HG03159 (cell line): ENCODE data around the gene TBC1D2.

Source experiments
- ATAC-seq: cut with Tn5 transposase; IDR thresholded peaks from one replicate; pipeline ENCODE4 v1.9.1; 2021; ENCODE audit warnings: mild to moderate bottlenecking, moderate library complexity; ENCODE audit not compliant: unreplicated experiment

Gene TBC1D2

DNA sequence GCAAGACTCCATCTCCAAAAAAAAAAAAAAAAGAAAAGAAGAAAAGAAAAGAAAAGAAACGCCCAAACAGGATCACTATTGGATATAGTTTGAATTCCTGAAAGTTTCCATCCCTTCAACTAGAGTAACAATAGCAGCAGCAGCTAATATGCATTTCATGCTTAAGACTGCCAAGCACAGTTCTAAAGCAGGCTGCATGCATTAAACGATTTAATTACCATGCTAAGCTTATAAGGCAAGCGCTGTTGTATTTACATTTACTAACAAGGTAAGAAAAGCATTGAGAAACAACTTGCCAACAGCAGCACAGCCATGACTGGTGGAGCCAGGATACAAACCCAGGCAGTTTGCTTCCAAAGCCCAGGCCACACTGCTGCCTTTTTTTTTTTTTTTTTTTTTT, 13.0 kb downstream of the TBC1D2 start:
- no peak for ATAC-seq

DNA sequence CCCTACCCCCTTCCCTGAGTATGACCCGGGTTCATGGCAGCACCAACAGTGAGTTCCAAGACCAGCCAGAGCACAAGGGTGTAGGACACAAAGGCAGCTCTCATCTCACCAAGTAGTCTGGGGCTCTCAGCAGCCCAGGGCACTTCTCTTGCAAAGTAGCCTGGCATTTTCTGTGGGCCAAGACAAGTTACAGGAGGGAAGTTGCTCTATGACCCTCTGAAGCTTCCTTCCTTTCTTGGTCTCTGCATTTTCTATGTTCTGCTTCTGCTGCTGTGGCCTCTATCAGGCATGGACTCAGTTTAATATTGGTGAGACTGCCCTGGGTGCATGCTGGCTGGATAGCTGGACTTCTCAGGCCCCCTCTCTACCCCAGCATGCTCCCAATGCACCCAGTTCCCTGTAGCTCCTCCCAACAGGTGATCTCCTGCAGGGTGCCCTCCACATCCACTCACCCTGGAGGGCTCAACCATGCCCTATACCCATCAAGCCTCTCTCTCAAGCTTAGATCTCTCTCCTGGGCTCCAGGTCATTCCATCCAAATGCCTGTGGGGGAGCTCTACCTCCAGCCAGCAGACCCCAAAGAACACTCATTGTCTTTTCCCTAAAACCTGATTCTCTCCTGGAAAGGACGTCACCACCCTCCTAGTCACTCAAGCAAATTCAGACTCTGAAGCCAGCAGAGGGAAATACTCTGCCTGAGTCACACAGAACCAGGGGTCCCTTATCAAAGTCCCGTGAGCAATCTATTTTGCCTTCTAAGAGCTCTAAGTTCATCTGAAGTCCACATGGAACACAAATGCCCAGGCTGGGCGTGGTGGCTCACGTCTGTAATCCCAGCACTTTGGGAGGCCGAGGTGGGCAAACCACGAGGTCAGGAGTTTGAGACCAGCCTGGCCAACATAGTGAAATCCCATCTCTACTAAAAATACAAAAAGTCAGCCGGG, 13.8 kb downstream of the TBC1D2 start:
- ATAC-seq = no peak

DNA sequence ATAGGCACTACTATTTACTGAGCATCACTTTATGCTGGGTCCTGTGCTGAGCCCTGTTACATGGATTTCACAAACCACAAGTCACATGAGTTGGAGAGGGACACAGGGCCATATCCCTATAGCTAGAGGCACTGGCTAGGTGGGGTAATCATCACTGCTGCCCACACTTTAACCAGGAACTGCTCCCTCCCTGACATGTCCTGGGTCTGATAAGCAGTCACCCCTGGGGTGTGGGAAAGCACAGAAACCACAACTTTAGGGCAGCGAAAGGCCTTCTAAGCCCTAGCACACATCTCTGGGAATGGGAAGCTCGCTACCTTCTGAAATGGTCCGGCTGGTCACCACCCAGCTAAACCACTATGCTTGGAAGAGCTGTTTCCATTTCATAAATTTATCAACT, 15.0 kb downstream of the TBC1D2 start:
- no peak for ATAC-seq

DNA sequence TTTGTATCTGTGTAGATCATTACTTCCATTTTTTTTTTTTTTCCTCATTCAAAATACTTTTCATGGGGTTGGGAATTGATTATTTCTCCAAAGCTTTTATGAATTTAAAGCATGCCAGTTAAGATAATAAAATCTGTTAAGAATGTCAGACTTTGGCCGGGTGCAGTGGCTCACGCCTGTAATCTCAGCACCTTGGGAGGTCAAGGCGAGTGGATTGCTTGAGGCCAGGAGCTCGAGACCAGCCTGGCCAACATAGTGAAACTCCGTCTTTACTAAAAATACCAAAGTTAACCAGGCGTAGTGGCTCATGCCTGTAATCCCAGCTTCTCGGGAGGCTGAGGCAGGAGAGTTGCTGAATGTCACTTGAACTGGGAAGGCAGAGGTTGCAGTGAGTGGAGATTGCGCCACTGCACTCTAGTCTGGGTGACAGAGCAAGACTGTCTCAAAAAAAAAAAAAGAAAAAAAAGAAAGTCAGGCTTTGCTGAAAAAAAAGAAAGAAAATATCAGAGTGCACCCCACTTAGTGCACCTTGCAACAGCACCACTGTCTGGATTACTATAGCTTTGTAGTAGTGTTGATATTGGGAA, 18.5 kb downstream of the TBC1D2 start:
- ATAC-seq = no peak

DNA sequence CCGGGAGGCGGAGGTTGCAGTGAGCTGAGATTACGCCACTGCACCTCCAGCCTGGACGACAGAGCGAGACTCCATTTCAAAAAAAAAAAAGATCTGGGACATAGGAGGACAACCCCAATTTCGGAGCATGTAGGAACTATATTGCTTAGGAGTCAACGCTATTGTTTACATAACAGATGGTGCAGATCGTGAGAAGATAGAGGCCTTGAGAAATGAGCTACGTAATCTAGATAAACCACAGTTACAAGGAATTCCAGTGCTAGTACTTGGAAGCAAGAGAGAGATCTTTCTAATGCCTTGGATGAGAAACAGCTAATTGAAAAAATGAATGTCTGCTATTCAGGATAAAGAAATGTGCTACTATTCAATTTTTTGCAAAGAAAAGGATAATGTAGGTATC, 20.3 kb downstream of the TBC1D2 start:
- no peak for ATAC-seq

DNA sequence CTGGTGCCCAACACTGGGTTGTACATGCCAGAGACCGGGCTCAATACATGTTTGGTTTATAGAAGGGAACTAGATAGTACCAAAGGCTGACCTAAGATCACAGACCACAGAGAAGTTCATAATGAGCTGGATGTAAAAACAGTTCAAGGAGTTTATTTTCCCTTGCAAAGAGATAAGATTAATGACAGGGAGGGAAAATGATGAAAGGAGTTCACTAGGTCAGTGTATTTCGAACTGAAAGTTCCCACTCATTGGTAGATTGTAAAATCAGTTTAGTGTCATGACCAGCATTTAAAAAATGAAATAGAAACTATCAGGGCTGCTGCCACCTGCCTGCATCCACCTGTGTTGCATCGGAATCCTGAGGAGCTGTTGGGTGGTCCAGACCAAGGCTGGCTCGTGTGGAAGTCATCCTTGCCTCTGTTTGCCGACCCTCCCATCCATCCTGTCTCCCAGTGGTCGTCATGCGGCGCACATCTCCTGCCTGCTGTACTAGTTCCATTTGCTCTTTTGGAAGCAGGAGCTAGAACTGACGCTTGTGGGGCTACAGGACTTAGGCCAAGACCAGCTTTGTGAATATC, 21.1 kb downstream of the TBC1D2 start:
- no peak for ATAC-seq

DNA sequence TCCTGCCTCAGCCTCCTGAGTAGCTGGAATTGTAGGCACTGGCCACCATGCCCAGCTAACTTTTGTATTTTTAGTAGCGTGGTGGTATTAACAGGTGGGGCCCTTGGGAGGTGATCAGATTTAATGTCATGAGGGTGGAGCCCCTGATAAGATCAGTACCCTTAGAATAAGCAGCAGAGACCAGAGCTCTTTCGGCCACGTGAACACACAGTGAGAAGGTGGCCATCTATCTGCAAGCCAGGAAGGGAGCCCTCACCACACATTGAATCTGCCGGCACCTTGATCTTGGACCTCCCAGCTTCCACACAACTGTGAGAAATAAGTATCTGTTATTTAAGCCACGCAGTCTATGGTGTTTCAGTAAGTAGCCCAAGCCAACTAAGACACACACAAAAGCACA, 22.5 kb downstream of the TBC1D2 start:
- ATAC-seq = no peak

DNA sequence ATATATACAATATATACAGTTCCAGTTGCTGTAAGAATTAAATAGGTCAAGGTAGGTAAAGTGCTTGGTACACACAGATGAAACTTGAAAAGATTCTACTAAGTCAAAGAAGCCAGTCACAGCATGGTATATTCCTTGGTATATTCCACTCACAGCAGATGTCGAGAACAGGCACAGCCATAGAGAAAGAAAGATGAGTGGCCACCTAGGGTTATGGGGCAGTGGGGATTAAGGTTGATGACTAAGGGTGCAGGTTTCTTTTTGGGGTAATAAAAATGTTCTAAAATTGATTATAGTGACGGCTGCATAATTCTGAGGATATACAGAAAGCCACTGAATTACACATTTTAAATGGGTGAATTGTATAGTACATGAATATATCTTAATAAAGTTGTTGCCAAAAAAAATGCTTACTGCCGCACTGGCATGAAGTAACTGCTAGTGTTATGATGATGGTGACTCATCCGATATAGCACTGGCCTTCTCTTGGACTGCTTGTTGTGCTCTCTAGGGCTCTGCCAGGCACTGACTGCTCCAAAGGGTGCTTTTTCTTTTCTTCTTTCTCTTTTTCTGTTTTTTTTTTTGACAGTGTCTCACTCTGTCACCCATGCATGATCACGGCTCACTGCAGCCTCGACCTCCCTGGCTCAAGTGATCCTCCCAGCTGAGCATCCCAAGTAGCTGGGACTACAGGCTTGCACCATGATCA, 23.5 kb downstream of the TBC1D2 start:
- no peak for ATAC-seq

DNA sequence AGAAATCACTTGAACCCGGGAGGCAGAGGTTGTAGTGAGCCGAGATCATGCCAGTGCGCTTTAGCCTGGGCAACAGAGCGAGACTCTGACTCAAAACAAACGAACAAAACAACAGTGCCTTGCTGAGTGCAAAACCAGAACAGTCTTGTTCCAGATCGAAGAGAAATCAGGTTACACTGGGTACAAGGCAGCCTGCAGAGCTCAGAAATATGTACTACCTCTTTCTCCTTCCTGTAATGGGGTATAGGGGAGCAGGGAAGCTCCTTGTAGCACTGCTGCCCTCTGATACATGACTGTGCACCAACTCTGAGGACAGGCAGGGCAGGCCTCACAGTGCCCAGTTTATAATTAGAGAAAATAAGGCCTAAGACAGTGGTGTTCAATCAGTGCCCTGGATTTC, 24.7 kb downstream of the TBC1D2 start:
- ATAC-seq = no peak

DNA sequence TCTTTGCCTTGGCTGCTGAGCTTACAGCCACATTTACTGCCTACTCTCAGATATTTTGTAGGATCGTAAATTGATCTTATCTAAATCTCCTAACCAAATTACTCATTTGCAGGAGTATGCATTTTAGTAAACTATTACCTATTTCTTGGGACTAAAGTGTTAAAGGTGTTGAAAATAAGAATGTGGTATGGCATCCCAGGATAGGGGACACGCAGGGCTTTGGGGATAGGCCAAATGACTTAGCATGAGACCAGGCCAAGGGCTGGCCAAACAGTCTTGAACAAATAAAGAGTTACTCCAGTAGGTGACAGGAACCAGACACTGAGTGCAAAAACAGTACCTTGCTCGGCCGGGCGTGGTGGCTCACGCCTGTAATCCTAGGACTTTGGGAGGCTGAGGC, 25.1 kb downstream of the TBC1D2 start:
- ATAC-seq = no peak

DNA sequence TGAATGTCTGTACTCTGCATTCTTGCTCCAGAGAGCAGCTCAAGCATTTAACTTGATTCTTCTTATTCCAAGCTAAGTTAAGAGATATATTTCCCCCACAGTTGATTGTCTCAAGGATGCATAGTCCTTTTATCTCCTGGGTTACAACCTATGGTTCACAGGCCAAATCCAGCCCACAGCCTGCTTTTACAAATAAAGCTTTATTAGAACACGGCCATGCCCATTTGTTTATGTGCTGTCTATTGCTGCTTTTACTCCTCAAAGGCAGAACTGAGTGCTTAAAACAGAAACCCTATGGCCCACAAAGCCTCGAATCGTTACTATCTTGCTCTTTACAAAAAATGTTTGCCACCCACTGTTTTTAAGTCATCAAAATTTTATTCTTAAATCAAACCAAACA, 25.8 kb downstream of the TBC1D2 start:
- ATAC-seq = no peak

DNA sequence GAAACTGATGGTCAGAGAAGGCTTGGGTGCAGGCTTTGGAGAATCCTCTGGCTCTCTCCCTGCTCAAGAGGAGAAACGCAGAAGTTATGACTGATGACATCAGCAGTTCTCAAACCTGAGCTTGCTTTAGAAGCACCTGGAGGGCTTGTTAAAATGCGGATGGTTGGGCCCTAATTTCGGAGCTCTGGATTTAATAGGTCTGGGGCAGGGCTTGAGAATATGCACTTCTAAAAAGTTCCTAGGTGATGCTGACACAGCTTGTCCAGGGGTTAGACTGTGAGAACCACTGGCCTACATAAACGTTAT, 26.4 kb downstream of the TBC1D2 start:
- no peak for ATAC-seq

DNA sequence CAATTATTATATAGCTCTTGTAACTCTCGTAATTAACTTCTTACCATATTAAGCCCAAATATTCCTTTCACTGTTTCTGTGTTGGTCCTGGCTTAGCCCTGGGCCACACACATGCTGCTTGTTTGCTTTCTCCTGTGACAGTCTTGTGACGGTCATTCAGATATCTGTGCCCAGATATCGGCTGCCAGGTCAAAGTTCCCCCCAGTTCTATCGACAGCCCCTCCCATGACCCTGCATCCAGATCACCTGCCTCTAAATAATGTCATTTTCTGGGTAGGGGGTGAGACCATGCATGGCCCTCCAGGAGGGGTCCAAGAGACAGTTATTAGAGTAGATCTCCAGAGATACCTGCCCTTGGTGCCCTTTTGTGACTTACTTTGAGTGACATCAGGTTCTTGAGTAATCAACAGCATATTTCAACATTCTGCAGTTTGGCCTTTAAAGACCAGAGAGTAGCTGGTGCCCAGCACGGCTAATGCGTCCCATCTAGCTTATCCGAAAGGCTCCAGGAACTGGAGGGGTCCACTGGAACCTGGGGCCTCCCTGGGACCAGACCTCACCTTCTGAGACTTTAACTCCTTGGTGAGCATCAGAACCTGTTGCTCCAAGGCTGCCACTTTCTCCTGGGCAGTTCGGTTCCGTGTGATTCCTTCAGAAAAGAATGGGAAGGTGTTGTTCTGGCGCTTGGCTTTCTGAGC, 26.9 kb downstream of the TBC1D2 start:
- no peak for ATAC-seq

DNA sequence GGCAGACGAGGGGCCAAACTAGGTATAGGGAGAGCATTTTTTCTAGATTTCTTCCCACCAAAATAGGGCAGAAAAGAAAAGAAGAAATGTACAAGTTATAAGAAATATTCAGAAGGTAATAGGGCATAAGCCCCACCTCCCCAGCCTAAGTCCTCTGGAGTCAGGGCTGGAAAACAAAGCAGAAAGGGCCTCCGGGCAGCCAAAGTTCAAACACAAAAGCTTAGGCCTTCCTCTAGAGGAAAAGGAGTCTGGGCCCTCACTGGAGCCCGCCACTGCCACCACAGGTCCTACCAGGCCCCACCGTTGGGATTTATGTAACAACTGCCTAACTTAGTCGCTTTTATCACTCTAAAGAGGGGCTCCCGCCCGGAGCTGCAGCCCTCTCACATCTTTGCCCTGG, 27.6 kb downstream of the TBC1D2 start:
- ATAC-seq = no peak

DNA sequence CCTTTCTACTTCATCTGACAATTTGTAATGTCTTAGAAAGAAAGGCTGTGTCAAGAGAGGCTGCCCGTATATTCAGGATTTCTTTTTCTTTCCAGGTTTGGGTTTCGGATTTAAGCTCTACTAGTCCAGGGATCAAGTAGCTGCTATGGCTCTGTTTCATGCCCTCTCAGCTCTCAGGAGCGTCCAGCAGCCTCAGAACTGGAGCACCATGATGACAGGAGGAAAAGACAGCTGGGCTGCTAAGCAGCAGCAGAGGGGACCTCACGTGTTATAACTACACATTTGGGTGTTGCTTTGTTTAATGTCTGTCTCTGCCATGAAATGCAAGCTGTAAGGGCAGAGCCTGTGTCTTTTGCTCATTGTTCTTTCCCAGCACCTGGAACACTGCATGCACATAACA, 28.5 kb downstream of the TBC1D2 start:
- ATAC-seq = no peak

DNA sequence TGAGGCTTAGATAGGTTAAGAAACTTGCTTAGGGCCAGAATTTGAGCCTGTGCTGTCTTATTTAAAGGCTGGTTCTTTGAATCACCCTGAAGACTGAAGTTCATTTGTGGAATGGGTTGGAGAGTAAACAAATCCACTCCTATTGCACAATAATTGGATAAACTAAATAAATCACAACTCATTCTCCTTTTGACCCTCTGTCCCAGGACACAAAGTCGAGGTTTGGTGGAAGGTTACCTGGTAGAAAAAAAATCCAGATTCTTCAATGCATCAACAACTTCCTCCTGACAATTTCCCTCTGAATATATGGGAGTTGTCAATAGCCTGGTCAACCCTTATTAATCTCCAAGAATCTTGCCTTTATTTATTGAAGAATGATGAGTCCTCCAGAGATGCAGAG, 28.9 kb downstream of the TBC1D2 start:
- no peak for ATAC-seq

DNA sequence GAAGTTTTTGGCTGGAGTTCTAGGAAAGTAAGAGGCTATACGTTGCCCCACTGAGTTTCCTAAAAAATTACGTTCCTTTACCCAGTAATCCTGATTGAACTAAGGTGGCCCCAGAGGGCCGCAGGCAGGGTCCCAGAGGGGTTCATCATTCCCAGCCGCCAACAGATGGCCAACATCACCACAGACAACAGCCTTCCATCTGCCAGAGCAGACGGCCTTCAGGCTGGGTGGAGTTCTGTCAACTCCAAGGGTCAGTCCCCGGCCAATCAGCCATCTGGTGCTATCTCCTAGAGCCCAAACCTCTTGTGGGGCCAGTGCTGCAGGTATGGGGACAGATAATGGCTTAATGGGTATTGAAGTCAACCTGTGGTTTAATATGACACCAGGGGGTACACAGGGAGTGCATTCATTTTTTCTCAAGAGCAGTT, 30.4 kb downstream of the TBC1D2 start:
- no peak for ATAC-seq

DNA sequence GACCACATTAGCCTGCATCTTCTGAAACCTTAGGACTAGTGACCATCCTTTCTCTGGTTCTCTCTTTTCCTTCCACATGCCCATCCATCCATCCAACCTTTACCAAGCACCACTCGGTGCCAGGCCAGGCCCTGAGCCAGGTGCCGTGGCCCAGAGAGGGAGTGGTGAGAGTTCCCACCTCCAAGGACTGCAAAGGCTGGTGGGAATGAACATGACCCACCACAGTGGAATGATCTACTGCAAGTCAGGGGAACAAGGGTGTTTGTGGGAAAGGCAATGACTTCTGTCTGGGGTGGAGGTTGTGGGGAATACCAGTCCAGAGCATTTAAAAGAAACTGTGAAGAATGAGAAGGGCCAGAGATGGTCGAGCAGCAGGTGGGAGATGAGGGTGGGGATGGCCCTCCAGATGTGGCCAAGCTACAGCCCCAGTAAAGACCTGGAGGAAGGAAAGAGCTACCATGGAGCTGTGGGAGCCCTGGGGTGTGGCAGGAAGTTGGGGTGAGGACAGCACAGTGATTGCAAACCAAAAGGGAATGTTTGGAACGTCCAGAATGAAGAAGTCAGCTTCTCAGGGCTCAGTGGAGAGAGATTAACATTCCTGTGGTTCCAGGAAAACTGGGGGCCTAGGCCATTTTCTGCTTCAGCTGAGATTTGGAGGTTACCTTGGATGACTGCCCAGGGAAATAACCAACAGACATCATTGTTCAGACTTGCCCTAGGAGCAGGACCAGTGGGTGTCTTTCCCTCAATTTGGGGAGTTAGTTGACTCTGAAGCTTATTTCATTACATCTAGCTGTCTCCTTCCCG, 32.4 kb downstream of the TBC1D2 start:
- ATAC-seq = no peak

DNA sequence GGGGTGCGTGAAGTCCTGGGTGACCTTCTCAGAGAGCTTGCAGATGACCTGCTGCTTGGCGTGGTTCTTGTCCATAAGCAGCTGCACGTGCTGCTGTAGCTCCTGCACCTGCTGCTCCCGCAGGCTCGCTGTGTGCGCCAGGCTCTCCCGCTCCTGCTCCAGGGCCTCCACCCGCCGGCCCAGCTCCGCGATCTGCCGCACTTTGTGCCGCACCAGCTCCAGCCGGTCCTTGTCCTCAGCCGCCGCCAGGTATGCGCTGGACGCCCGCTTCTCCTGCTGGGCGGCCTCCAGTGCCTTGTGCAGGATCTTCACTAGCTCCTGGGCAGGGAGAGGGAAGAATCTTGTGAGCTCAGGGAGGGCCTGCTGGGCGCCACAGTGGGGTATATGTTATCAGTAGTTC, 34.5 kb downstream of the TBC1D2 start:
- ATAC-seq = no peak

DNA sequence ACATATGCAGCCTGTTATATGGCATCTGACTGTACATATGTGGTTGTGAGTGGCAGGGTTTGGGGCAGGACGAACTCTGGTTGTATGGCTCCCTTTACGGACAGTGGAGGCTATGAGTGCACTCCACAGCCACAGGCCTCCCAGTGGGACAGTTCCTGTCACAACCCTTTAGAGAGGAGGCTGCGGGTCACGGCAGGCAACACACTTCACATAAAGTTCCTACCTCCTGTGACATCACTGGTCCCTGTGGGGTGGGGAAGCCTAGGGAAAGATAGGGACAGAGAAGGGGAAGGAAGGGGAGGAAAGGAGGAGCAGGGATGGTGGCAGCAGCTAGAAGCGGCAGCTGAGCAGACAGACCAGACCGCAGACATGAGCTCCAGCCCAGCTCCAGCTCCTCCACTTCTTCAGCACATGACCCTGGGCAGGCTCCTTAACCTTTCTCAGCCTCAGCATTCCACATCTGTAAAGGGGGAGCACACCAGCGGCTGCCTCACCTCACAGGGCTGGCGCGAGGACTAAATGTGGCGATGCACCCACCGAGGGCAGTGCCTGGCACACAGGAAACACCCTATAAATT, 35.6 kb downstream of the TBC1D2 start:
- no peak for ATAC-seq
